NAMALWA (cell line): ENCODE data around the gene SLC25A15.
A peak's percentile ranks its signal among the peaks of the same experiment; 100 is the strongest.
"Not testable (repeated sequence)": the region's sequence is repeated elsewhere in the genome, so short reads cannot be mapped to it uniquely, and the experiment has no call there.

Source experiments
- DNase-seq: peaks from one replicate; pipeline ENCODE4 v3.0.0-alpha.2; 2015; ENCODE audit warnings: low spot score

The SLC25A15 gene

GRCh38 chr13:40813667-40814454 is 24.4 kb downstream of the SLC25A15 start:
- peak; percentile 58 for DNase-seq

- DNase-seq, result no peak
Observed at GRCh38 chr13:40814803-40815202, 25.4 kb downstream of the SLC25A15 start.

- no peak for DNase-seq
Observed at GRCh38 chr13:40818926-40819325, 29.5 kb downstream of the SLC25A15 start.

- no peak for DNase-seq
Observed at GRCh38 chr13:40819797-40820315, 30.4 kb downstream of the SLC25A15 start.

- not testable (repeated sequence) for DNase-seq
Observed at GRCh38 chr13:40839725-40840124, 50.3 kb downstream of the SLC25A15 start.

- DNase-seq, result not testable (repeated sequence)
Observed at GRCh38 chr13:40840955-40841354, 51.5 kb downstream of the SLC25A15 start.
